Stimulated activated CD4-positive, alpha-beta T cell treated with anti-CD3 and anti-CD28 coated beads, Interleukin-2, amount 100 ng/mL, for 48 hours (primary cell): ENCODE measurements around the gene PTGDR2.

Source experiments
- DNase-seq, 2 donors: peaks; one replicate each; pipeline ENCODE4 v3.0.0-alpha.2; 2020

PTGDR2 gene

DNA sequence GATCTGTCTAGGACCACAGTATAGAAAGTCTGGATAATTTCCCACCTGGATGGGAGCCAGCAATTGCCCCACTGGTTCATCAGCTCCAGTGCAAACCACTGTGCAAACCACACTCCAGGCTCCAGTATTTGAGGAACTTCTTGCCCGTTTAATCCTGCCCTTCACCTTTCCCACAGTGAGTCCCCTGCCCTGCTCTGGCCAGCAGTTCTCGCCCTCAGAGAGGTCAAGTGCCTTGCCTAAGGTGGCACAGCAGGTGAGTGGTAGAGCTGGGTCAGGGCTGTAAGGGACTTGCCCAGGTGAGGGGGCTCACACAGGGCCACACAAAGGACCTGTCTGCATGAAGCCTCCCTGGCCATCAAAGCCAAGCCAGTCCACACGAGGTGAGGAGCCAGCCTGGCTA, 46.5 kb downstream of the PTGDR2 start:
- no peak for DNase-seq

DNA sequence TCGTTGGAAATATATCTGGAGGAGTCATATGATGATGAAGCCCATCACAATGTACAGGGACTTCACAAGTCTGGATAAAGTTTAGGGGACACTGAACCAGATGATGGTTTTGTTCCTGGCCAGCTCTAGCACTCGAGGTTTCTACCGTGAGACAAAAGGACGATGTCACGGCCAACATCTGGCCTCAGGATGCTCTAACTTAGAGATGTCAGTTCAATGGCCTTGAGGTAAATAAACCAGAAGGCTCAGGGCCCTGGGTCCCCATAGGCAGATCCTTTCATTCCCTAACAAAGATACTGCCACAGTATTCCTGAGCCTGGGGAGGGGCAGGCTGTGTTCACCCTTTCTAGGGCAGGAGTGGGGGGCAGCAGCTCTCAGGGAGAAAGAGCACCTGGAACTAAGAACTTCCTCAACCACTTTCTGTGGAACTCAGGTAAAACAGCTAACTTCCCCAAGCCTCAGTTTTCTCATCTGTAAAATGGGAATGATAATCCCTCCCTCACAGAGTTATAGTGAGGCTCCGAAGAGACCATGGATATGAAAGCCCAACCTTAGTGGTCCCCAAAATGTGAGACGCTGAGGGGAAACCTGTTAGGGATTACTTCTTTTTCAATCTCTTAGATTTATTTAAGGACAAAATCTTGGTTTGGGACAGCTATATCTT, 52.3 kb downstream of the PTGDR2 start:
- DNase-seq = no peak

DNA sequence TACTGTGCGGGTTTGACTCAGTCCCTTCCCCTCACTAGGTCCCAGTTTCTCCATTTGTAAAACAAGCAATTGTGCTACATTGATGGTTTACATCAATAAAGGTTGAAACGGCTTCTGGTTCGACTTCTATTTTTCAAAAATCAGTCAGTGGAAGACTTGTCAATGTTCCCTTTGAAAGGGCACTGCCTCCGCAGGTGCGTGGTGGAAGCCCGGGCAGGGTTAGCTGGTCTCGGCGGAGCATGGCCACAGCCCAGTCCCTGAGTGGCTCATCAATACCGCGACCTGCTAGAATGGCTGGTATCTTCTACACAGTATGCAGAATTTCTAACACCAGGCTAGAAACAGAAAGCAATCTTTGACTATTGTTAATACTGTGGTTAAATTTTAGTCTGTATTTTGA, 54.6 kb downstream of the PTGDR2 start:
- DNase-seq = no peak
